Activated naive CD4-positive, alpha-beta T cell (primary cell): ENCODE results near the gene UPK3A.
"Not testable (repeated sequence)": the region's sequence is repeated elsewhere in the genome, so short reads cannot be mapped to it uniquely, and the experiment has no call there.

Experiments
- DNase-seq, 4 experiments: peaks; one replicate each; lab custom pipeline; 2025; lab: John Stamatoyannopoulos, UW

Gene UPK3A

DNA sequence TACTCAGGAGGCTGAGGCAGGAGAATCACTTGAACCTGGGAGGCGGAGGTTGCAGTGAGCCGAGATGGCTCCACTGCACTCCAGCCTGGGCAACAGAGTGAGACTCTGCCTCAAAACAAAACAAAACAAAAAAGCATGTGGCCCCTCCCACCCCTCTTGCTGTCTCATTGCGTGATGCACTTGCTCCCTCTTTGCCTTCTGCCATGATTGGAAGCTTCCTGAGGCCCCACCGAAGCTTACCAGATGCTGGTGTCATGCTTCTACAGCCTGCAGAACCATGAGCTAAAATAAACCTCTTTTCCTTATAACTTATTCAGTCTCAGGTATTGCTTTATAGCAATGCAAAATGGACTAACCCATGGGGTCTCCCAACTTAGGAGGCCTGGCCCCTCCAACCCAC lies 26.8 kb upstream of the UPK3A start:
- DNase-seq: not testable (repeated sequence)

DNA sequence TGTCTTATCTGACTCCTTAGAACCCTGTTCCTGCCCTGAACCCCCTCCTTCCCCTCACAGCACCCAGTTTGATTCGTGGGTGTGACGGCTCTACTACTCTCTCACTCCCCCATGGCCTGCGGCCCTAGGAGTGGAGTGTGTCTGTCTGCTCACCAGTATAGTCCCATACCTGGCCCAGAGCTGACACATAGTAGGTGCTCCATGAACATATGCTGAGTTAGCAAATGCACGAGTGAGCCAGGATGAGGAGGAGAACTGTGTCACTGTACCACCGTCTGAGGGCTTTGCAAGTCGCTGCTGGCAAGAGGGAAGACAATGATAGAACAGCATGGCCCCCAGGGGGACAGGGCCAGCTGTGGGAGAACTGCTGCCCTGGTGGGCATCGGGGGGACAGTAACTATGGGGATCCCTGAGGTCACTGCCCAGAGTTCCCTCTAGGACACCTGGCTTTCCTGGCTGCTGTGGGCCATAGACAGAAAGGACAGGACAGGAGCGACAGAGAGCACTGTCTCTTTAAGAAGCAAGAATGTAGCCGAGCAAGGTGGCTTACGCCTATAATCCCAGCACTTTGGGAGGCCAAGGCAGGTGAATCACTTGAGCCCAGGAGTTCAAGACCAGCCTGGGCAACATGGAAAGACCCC lies 24.9 kb upstream of the UPK3A start:
- no peak for DNase-seq

DNA sequence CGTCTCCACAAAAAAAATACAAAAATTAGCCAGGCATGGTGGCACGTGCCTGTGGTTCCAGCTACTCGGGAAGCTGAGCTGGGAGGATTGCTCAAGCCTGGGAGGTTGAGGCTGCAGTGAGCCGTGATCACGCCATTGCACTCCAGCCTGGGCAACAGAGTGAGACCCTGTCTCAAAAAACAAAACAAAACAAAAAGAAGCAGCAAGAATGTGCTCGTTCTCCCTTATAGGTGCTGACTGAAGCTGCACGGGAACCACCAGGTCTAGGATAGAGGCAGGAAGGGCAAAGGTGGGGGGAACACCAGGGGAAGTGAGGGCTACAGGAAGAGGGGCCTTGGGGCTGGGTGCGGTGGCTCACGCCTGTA lies 24.4 kb upstream of the UPK3A start:
- not testable (repeated sequence) for DNase-seq

DNA sequence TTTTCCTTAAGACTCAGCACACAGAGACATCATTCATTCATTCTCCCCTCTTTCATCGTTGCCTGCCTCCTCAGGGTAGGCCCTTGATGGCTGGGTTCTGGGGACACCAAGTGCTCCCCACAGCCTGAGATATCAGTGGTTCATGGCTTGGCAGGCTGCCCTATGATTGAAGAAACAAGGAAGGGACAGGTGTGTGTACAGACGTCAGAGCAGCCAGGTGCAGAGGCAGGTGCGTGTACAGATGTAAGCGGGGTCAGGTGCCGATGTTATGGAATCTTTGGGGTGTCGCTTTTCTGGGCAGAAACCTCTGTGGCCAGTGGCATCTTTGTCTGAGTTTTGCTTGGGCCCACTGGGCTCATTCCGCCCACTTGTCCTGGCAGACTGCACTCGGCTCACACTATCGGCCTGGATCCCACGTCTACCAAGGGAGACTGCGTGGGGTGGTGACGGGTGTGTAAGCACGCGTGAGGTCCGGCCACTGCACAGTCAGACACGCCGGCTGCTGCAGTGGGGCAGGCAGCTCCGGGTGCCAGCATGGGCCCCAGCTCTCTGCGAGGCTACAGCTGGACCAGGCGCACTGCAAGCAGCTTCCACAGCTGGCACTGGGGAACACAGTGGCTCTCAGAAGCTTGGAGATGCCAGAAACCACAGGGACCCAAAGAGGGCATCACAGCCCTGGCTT lies 23.2 kb upstream of the UPK3A start:
- no peak for DNase-seq

DNA sequence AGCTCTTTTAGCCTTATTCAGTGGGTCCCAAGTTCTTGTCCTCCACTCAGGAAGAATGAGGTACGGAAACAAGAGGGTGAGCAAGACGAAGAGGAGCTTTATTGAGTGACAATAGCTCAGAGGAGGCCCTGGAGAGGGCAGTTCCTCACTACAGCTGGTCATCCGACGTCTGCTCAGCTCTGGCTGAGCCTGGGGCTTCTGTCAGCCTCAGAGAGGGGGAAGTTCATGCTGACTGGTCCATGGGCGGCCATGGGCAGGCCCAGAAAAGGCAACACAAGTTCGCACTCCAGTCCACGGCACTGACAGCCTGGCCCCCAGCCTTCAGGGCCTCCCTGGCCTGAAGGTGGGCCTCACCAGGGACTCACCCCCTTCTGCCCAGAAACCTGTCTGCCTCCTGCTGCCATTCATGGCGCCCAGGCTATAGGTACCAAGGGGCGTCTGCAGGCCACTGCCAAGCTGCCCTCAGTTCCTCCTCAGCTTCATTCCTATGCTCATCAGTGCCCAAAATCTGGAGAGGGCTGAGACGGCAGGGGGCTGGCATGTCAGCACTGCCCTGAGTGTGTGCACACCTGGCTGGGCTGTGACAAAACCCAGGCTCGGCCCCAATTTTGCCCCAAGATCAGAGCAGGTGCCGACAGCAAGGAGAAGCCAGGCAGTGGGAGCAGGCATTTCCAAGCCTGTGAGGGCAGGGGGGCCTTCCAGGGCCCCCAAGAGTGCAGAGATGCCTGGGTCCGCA lies 22.4 kb upstream of the UPK3A start:
- no peak for DNase-seq

DNA sequence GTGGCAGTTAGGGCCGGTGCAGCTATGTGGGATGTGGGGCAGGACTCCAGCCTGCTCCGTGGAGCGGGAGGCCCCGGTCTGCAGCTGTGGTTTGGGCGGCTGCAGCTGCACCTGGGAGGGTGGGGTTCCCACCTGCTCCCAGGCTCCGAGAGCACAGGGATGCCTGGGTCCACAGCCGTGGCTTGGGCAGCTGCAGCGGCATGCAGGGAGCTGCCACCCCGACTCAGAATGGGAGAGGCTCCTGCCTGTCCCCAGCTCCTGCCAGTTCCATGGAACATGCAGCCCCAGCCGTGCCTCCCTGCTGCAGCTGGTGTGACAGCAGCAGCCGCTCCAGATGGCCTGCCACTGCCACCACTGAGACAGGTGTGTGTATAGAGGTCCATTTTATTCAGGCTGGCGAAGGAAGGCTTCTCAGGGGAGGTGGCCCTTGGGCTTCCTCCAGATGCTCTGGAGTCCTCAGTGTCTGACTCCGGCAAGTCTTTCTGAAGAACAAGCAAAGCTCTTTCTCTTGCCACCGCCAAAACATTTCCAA lies 21.8 kb upstream of the UPK3A start:
- no peak for DNase-seq

DNA sequence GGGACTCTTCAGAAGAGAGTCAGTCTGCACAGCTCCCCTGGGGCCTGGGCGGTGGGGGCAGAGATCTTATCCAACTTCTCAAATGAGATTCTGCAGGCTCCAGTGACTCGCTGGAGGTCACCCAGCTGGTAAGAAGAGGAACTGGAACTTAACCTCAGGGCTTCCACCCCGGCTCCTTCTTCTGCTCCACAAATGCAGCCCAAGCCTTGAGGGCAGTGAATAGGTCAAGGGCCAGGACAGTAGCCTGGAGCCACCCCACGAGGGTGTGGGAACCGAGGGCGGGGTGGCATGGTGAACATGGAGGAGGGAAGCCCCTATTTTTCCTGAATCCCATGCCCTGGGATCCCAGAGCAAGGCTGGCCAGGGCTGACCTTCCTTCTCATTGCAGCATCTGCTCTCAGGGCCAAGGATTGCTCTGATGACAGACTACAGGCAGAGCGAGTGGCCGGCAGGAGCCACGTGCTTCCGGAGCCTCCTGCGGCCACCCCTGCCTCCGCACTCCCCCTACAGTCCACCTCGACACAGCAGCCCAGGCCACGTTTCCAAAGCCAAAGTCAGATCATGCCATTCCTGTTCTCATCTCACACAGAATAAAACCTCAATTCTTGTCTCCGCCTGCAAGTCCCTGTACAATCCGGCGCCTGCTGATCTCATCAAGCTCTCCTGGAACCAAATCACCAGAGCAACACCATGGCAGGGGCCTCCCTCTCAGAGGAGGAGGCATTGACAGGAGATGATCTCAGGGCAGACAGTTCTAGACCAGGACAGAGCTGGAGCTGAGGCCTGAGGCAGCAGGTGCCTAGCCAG lies 21.1 kb upstream of the UPK3A start:
- DNase-seq: no peak

DNA sequence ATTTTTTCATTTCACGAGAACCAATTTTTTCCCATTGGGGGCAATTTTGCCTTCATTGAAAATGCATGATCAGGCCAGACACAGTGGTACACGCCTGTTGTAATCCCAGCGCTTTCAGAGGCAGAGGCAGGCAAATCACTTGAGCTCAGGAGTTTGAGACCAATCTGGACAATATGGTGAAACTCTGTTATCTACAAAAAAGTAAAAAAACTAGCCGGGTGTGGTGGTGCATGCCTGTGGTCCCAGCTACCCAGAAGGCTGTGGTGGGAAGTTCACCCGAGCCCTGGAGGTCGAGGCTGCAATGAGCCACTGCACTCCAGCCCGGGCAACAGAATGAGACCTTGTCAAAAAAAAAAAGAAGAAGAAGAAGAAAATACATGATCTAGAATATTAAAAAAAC lies 19.2 kb upstream of the UPK3A start:
- DNase-seq: no peak

DNA sequence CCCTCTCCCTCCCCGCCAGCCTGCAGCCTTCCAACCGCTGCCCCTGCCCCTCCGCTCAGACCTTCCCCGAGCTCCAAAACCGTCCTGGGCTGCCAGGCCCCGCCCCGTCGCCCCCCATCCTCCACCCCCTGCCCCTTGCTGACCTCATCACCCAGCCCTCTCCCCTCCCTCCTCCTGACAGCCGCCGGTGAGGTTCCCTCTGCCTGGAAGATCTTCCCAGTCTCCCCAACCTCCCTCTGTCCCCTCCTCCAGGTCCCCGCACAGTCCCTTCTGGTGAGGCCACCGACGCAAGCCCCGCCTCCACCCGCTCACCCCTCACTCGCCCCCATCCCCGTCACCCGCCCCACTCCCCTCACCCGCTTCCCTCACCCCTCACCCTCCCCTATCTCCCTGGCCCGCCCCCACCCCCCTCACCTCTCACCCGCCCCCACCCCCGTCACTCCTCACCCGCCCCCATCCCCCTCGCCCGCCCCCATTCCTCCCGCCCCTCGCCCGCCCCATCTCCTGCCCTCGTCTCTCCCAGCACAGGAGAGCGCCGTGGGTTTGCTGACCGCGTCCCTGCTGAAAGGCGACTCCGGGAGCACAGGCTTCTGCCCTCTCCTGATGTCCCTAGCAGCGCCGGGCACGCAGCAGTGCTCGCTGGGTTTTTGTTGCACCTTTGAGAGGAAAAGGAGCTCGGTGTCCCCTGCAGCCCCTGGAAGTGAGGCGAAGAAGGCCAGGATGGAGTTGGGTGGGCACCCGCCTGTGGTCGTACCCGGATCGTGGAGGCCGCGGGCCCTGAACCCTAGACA lies 16.4 kb upstream of the UPK3A start:
- DNase-seq: no peak

DNA sequence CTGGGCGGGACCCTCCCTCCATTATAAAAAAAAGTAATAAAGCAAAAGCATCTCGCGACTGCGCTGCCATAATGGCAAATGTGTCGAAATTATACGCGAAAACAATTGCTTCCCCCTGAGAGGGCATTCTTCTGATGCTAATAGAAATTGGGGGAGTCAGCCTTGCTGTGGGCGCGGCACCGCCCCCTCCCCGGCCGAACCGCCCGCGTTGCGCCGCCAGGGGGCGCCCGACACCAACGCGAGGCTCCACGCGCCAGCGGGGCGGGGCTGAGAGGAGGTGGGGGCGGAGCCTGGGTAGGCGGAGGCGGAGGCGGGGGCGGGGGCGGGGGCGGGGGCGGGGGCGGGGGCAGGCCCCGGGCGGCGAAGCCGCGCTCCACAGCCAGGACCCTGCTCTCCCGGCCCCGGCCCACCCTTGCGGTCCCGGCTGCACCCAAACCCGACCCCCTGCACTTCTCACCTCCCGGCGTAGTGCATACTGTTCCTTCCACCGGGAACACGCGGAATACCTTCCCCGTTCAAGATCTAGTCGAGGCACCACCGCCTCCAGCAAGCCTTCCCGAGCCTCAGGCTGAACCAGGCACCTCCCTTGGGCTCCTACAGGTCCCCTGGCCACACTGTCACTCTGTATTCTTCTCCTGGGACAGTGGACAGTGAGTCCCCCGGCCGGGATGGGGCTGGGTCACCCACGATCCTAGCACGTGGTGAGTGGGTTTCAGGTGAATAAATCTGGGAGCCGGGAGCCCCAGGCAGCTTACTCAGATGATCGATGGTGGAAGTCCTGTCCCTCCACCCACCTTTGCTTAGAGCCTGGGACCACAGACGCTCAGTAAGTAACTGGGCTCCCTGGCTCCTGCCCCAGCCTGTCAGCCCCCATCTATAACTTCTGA lies 15.5 kb upstream of the UPK3A start:
- peak; percentile 69 to 94 (median 85) for DNase-seq

DNA sequence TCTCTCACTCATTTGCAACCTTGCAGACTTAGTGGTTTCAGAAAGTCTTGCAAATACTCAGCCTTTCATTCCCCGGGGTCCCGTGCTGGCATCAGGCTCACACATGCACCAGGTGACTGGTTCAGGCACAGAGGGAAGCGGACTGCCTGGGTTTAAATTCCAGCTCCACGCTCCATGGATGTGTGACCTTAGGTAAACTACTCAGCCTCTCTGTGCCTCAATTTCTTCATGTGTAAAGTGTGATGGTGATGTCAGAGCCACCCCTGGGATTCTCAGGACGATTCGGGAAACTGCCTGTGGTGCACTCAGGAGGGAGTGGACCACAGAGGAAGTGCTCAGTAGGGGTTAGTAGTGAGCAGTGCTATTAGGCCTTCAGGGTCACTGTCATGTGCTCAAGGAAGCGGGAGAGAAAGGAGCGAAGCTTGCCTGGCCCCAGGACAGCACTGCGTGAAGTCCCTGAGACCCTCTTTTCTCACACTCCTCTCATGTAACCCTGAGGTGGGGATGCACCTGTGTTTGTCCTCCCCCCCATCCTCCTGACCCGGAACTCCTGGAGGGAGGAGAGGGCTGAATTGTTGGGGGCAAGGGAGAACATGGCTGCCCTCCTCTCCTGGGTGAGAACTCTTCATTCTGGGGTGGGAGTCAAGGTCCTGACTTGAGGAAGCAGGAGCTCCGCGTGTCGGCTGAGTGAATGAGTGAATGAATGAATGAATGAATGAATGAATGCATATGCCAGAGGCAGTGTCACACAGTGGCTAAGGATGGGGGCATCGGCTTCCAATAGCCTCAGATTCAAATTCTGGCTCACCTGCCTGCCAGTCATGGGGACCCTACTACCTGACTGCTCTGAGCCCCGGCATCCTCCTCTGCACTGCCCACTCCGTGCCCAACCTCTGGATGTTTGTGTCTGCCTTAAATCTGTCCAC lies 14.4 kb upstream of the UPK3A start:
- no peak for DNase-seq

DNA sequence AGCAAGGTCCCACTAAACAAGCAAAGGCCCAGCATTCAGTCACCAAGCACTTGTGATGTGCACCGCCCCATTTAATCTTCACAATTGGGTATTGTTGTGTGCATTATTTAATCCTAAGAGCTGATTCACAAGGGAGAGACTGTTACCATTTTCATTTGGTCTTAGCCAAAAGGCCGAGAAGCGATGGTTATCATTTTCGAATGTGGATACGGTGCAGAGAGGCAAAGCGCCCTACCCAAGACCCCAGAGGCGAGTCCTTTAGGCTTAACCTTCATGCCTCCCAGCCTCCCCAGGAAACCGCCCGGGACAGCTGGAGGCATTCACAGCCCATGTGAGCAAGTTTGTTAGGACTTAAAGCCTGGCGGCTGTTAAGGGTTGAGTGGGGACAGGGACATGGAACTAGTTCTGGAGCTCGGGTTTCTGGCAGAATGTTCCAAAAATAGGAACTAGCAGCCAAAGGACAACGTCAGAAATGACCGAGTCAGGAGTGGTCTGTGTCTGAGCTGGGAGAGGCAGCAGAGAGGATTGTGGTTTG lies 13.0 kb upstream of the UPK3A start:
- no peak for DNase-seq

DNA sequence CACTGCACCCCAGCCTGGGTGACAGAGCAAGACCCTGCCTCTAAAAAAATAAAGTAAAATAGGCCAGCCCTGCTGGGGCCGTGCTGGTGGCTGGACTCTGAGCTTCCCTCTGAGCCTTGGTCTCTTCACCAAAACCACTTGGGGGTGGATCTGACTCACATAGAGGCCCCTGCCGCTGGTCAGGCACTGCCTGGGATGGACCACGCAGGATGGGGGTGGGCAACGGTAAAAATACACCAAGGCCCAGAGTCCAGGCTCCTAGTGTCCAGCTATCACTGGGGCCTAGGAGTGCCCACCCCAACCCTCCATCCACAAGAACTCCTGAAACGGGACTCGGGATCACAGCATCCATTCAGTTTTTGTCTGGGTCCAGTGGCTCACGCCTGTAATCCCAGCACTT lies 12.3 kb upstream of the UPK3A start:
- DNase-seq: no peak

DNA sequence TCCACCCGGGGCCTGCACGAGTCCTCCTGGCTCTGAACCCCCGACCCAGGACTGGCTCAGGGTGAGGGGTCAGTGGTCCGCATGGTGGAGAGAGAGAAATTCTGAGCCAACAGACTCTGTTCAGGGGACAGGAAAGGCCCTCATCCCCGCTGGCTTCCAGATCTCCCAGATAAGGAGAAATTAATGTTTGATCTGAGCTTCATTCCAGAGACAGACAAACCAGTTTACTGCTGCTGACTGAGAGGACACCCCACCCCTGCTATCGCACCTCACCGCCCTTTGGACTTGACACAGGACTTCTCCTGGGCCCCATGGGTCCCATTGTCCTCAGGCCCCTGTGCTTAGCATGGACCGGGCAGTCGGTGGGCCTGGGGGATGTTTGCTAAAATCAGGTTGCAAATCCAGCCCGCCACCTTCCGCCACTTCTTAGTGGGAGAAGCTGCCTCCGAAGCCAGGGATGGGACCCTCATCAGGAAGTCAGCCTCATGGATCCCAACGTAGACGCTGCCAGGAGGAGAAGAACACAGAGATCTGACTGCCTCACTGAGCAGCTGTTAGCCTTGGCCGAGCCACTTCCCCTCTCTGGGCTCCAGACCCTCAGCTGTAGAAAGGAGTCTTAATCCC lies 11.2 kb upstream of the UPK3A start:
- DNase-seq: no peak

DNA sequence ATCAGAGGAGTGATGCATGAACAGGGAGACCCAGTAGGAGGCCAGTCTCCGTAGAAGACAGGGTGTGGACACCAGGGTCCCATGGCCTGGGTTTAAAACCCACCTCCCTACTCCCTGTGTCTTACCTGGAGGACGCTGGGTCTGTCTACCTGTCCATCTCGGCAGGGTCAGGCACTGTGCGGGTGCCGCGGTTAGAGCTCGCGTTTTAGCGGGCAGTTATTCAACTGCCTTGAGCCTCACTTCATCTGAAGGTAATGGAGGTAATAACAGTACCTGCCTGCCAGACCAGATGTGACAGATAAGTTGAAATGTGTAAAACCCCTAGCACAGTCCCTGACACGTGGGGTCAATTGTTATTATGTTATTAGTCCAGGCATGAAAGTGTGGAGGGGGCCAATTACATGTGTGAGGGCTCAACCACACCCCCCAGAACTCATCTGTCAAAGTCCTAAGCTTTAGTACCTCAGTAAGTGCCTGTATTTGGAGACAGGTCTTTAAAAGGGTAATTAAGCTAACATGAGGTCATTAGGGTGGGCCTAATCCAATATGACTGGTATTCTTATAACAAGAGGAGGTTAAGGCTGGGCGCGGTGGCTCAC lies 8.1 kb upstream of the UPK3A start:
- DNase-seq: no peak

DNA sequence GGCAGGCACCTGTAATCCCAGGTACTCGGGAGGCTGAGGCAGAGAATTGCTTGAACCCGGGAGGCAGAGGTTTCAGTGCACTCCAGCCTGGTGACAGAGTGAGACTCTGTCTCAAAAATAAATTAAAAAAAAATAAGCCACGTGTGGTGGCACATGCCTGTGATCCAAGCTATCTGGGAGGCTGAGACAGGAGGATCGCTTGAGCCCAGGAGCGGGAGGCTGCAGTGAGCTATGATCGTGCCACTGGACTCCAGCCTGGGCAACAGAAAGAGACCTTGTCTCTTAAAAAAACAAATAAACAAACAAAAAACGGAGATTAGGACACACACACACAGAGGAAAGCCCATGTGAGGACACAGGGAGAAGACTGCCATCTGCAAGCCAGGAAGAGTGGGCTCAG lies 7.0 kb upstream of the UPK3A start:
- not testable (repeated sequence) for DNase-seq

DNA sequence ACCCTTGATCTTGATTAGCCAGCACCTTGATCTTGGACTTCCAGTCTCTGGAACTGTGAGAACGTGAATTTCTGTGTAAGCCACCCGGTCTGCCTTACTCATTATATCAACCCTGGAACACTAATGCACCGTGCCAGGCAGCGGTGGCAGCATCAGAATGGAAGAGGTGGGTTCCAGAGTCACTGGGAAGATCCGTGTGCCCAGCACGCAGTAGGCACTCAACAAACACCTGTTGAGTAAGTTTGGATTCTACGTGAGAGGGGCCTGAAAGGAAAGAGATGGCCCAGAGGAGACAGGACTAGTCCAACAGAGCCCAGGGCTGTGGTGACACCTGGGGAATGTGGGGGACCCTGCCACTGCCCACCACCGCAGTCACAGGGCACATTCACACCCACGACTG lies 6.6 kb upstream of the UPK3A start:
- DNase-seq: no peak

DNA sequence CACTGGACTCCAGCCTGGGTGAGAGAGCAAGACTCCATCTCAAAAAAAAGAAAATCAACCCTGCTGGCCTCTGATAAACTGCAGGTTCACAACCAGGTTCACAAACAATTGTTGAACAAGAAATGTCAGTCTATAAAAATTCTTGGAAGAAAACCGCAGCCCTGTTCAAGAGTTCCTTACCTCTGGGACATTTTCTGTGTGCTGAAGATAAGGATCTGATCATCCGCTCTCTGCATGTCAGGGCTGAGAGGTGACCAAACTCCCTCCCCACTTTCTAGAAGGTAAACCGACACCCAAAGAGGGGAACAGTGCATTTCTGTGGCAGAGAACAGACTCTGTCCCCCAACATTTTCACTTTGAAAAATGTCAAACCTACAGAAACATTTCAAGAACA lies 4.2 kb upstream of the UPK3A start:
- no peak for DNase-seq
